HG03457 (cell line): ENCODE results near the gene ANKRD13A.
"Not testable (repeated sequence)": the region's sequence is repeated elsewhere in the genome, so short reads cannot be mapped to it uniquely, and the experiment has no call there.

ENCODE experiments used
- ATAC-seq: cut with Tn5 transposase; IDR thresholded peaks from one replicate; pipeline ENCODE4 v1.9.1; 2021; ENCODE audit warnings: moderate number of reproducible peaks; ENCODE audit not compliant: unreplicated experiment

ANKRD13A gene

GRCh38 chr12:109983432-109984142, 15.6 kb upstream of the ANKRD13A start:
- no peak for ATAC-seq

- ATAC-seq = not testable (repeated sequence)
Observed at GRCh38 chr12:109986236-109986635, 13.0 kb upstream of the ANKRD13A start.

- no peak for ATAC-seq
Observed at GRCh38 chr12:109987615-109988014, 11.6 kb upstream of the ANKRD13A start.

GRCh38 chr12:109988274-109988673, 11.0 kb upstream of the ANKRD13A start:
- ATAC-seq = no peak

DNA sequence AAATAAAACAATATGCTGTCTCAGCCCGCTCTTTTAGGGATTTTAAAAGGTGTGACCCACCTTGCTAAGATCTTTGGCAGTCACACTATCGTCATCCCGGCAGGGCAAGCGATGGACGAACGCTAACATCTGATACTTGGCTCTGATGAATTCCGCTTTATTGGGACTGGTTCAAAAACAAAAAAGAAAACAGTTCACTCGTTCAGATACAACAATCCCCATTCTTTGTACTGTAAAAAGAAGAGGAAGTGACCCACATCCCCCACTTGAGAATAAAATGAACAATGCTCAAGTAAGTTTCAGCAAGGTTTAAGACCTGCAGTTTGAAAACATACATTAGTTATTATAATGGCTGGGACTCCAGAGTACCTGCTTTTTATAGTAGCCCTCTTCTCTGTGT, 10.3 kb upstream of the ANKRD13A start:
- ATAC-seq = no peak

DNA sequence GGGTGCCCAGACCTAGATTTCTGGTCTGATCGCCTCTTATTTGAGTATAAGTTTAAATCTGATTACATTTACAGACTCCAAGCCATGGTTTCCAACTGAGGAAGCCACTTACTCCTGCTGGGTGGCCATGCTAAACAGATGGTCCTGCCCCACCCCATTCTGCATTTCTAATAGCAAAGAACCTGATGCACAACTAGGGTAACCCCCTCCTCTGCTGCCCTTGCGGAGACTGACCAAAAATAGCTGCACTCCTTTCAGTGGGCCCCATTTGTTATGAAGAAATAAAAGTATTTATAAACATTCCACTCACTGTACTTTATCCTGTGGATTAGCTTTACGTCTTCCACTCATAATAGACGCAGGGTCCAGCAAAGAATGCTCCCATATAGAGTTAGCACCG, 9.8 kb upstream of the ANKRD13A start:
- ATAC-seq = no peak

- no peak for ATAC-seq
Observed at GRCh38 chr12:109991586-109991985, 7.6 kb upstream of the ANKRD13A start.

GRCh38 chr12:109993091-109993490, 6.1 kb upstream of the ANKRD13A start:
- no peak for ATAC-seq

- ATAC-seq = no peak
Observed at GRCh38 chr12:109994401-109995175, 4.6 kb upstream of the ANKRD13A start.

- ATAC-seq = no peak
Observed at GRCh38 chr12:109995361-109995685, 3.9 kb upstream of the ANKRD13A start.

DNA sequence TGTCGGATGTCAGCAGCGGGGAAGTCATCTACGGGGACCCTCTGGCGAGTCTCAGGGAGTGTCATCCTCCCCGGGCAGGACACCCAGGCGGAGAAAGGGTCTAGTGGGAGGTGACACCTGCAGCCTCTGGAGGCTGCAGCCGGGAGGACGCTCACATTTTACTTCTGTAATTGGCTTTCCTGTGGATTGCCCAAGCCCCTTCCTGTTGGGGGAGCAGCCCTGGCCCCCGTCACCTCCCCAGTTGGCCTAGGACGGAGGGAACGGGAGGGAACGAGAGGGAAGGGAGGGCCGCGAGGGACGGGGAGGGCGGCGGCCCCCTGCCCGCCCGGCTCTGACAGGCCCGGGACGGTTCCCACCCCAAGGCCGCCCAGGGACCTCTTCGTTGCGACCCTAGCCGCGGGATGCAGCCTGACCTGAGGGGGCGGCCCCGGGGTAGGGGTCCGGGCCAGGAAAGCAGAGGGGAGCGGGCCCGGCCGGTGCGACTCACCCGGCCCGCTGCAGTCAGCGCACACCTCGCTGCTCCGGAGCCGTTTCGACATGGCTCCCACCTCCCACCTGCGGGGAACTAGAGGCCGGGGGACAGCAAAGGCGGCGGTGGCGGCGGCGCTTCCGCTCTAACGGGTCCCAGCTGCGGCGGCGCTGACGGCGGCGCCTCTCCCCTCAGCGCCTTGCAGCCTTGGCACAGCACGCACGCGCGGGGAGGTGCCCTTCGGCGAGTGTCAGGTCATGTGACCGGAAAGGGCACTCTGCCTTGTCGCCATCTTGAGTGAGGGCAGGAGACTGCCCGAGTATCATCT, 3.3 kb upstream of the ANKRD13A start, which contains the start of gene GIT2:
TSS of gene GIT2 (minus strand) at position 683 of the 797 bp plus-strand sequence. CDS start at position 539, 144 bp downstream.
- peak; percentile 38 for ATAC-seq

- no peak for ATAC-seq
Observed at GRCh38 chr12:109996483-109996853, 2.8 kb upstream of the ANKRD13A start.

GRCh38 chr12:109997393-109997792, 1.8 kb upstream of the ANKRD13A start:
- ATAC-seq = no peak

GRCh38 chr12:109998241-109998903, 858 bp upstream of the ANKRD13A start:
- ATAC-seq = no peak

GRCh38 chr12:109999649-109999971, 380 bp downstream of the ANKRD13A start:
- no peak for ATAC-seq

GRCh38 chr12:109999983-110000505, 814 bp downstream of the ANKRD13A start:
- no peak for ATAC-seq

DNA sequence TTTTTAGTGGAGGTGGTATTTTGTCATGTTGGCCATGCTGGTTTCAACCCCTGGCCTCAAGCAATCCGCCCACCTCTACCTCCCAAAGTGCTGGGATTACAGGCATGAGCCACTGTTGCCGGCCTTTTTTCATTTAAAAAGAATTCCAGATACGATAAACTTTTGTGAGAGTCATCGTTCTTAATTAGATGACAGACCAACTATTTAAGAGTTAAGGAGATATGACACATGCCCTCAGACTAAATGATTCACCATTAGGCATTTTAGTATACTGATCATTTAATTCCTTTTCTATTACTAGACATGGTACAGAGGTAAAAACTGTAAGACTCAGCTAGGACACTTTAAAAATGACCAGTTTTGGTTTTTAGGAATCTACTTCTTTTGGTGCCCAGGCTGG, 2.4 kb downstream of the ANKRD13A start:
- no peak for ATAC-seq

- ATAC-seq = no peak
Observed at GRCh38 chr12:110002676-110003515, 3.7 kb downstream of the ANKRD13A start.

GRCh38 chr12:110004598-110004997, 5.4 kb downstream of the ANKRD13A start:
- no peak for ATAC-seq

GRCh38 chr12:110005319-110005973, 6.2 kb downstream of the ANKRD13A start:
- ATAC-seq = peak; percentile 50
